ENCODE results near the gene BPIFA1.

DNA sequence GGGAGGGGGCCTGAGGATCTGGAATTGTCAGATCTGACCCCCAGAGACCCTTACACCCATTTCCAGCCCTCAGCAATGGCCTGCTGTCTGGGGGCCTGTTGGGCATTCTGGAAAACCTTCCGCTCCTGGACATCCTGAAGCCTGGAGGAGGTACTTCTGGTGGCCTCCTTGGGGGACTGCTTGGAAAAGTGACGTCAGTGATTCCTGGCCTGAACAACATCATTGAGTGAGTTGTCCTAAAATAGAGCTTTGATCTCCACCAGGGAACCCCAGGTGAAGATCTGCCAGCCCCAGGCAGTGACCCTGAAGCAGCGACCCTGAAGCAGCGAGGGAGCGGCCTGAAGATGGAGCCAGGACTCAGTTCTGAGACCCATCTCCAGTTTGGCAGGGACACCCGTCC lies 2.2 kb downstream of the BPIFA1 start:
- TF ChIP-seq, protein P1, sequence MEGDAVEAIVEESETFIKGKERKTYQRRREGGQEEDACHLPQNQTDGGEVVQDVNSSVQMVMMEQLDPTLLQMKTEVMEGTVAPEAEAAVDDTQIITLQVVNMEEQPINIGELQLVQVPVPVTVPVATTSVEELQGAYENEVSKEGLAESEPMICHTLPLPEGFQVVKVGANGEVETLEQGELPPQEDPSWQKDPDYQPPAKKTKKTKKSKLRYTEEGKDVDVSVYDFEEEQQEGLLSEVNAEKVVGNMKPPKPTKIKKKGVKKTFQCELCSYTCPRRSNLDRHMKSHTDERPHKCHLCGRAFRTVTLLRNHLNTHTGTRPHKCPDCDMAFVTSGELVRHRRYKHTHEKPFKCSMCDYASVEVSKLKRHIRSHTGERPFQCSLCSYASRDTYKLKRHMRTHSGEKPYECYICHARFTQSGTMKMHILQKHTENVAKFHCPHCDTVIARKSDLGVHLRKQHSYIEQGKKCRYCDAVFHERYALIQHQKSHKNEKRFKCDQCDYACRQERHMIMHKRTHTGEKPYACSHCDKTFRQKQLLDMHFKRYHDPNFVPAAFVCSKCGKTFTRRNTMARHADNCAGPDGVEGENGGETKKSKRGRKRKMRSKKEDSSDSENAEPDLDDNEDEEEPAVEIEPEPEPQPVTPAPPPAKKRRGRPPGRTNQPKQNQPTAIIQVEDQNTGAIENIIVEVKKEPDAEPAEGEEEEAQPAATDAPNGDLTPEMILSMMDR (IDR thresholded peaks at IDR 0.05), result no peak
- TF ChIP-seq POLR2A (IDR thresholded peaks at IDR 0.05; ENCODE audit: low read depth), result no peak
